ENCODE results near the gene ZNF625.

Gene ZNF625

GRCh38 chr19:12159773-12160414 lies 3.4 kb upstream of the ZNF625 start:
- H3K27me3 Mint-ChIP-seq = no peaks in the 10 kb centered on the region
- H3K9me3 Mint-ChIP-seq = no peaks in the 10 kb centered on the region
- no peak overlapping the region for H3K4me3 Mint-ChIP-seq
- no peak for DNase-seq
- H3K36me3 Mint-ChIP-seq = peaks cover 2 to 12% of the 10 kb centered on the region in 2 donors
- no peak overlapping the region for H3K27ac Mint-ChIP-seq
- no peak for ATAC-seq (replicated peaks)
- peaks cover 14 to 28% of the 10 kb centered on the region in 2 donors for H3K4me1 Mint-ChIP-seq

- H3K4me3 Mint-ChIP-seq = peak overlapping the region; percentile 94 to 98
- H3K9me3 Mint-ChIP-seq = no peaks in the 10 kb centered on the region
- DNase-seq (no peak), ATAC-seq (replicated peaks) (no peak)
- peaks cover 6 to 7% of the 10 kb centered on the region in 2 donors for H3K4me1 Mint-ChIP-seq
- no peaks in the 10 kb centered on the region for H3K27me3 Mint-ChIP-seq
- peaks cover 4 to 10% of the 10 kb centered on the region in 2 donors for H3K36me3 Mint-ChIP-seq
- no peak overlapping the region for H3K27ac Mint-ChIP-seq
Measured at GRCh38 chr19:12155324-12155860, 1.1 kb downstream of the ZNF625 start.

GRCh38 chr19:12145348-12145747 lies 11.2 kb downstream of the ZNF625 start:
- Mint-ChIP-seq H3K9me3 (peaks cover 8 to 9% of the 10 kb centered on the region in 2 donors), H3K36me3 (peaks cover 29 to 33% of the 10 kb centered on the region in 2 donors), H3K27me3 (no peaks in the 10 kb centered on the region), H3K27ac (no peak overlapping the region), H3K4me3 (no peak overlapping the region), H3K4me1 (peaks cover 10 to 11% of the 10 kb centered on the region in 2 donors)
- DNase-seq (no peak), ATAC-seq (replicated peaks) (no peak)

- Mint-ChIP-seq H3K36me3 (peaks cover 19 to 28% of the 10 kb centered on the region in 2 donors), H3K27me3 (no peaks in the 10 kb centered on the region), H3K9me3 (peaks cover 8 to 9% of the 10 kb centered on the region in 2 donors), H3K27ac (no peak overlapping the region), H3K4me1 (peaks cover 24 to 38% of the 10 kb centered on the region in 2 donors), H3K4me3 (peak overlapping the region in 1 of 2 donors; percentile 98)
- no peak for ATAC-seq (replicated peaks)
- no peak for DNase-seq
Measured at GRCh38 chr19:12141405-12141736, 15.2 kb downstream of the ZNF625 start.

GRCh38 chr19:12140545-12141404 lies 15.8 kb downstream of the ZNF625 start:
- ATAC-seq (replicated peaks) (peak; percentile 73 to 78), DNase-seq (peak; percentile 68)
- H3K36me3 Mint-ChIP-seq = peaks cover 16 to 23% of the 10 kb centered on the region in 2 donors
- H3K4me1 Mint-ChIP-seq = peaks cover 24 to 38% of the 10 kb centered on the region in 2 donors
- no peaks in the 10 kb centered on the region for H3K27me3 Mint-ChIP-seq
- no peak overlapping the region for H3K27ac Mint-ChIP-seq
- H3K4me3 Mint-ChIP-seq = peak overlapping the region; percentile 94 to 98
- peaks cover 7% of the 10 kb centered on the region in 2 donors for H3K9me3 Mint-ChIP-seq

- DNase-seq = peak; percentile 86
- Mint-ChIP-seq H3K27me3 (no peaks in the 10 kb centered on the region), H3K4me3 (peak within 1 kb of the TSS; percentile 94 to 98), H3K36me3 (peaks cover 10 to 21% of the 10 kb centered on the region in 2 donors), H3K27ac (peak within 1 kb of the TSS; percentile 93), H3K9me3 (no peaks in the 10 kb centered on the region), H3K4me1 (peaks cover 24 to 38% of the 10 kb centered on the region in 2 donors)
- ATAC-seq (replicated peaks) = peak; percentile 94 to 96
Measured at GRCh38 chr19:12139885-12140544, 16.5 kb downstream of the ZNF625 start, which contains the start of gene ZNF20. ZNF20 (minus strand) TSS chr19:12140350; CDS start chr19:12140182, 168 bp downstream.

- no peaks in the 10 kb centered on the region for H3K27me3 Mint-ChIP-seq
- ATAC-seq (replicated peaks) (no peak), DNase-seq (no peak)
- peaks cover 14 to 21% of the 10 kb centered on the region in 2 donors for H3K36me3 Mint-ChIP-seq
- H3K9me3 Mint-ChIP-seq = no peaks in the 10 kb centered on the region
- no peak overlapping the region for H3K27ac Mint-ChIP-seq
- peaks cover 24 to 38% of the 10 kb centered on the region in 2 donors for H3K4me1 Mint-ChIP-seq
- H3K4me3 Mint-ChIP-seq = peak overlapping the region; percentile 94 to 98
Measured at GRCh38 chr19:12139269-12139668, 17.3 kb downstream of the ZNF625 start.

- Mint-ChIP-seq H3K4me3 (peak overlapping the region in 1 of 2 donors; percentile 3), H3K4me1 (peaks cover 24 to 38% of the 10 kb centered on the region in 2 donors), H3K27me3 (no peaks in the 10 kb centered on the region), H3K9me3 (peaks cover 2 to 7% of the 10 kb centered on the region in 2 donors), H3K36me3 (peaks cover 32 to 37% of the 10 kb centered on the region in 2 donors), H3K27ac (no peak overlapping the region)
- peak in 1 of 2 donors; percentile 40 for ATAC-seq (replicated peaks)
- peak; percentile 20 for DNase-seq
Measured at GRCh38 chr19:12137221-12137940, 19.2 kb downstream of the ZNF625 start.

GRCh38 chr19:12133069-12133468 lies 23.5 kb downstream of the ZNF625 start:
- Mint-ChIP-seq H3K4me1 (peaks cover 9 to 12% of the 10 kb centered on the region in 2 donors), H3K4me3 (no peak overlapping the region), H3K27me3 (no peaks in the 10 kb centered on the region), H3K36me3 (peaks cover 41 to 54% of the 10 kb centered on the region in 2 donors), H3K27ac (no peak overlapping the region), H3K9me3 (peaks cover 10 to 15% of the 10 kb centered on the region in 2 donors)
- ATAC-seq (replicated peaks) (no peak), DNase-seq (no peak)

- H3K36me3 Mint-ChIP-seq = peaks cover 6 to 13% of the 10 kb centered on the region in 2 donors
- peak; percentile 27 to 34 for ATAC-seq (replicated peaks)
- no peak overlapping the region for H3K27ac Mint-ChIP-seq
- no peak for DNase-seq
- H3K4me1 Mint-ChIP-seq = no peaks in the 10 kb centered on the region
- peaks cover 3% of the 10 kb centered on the region in 2 donors for H3K9me3 Mint-ChIP-seq
- no peak overlapping the region for H3K4me3 Mint-ChIP-seq
- H3K27me3 Mint-ChIP-seq = no peaks in the 10 kb centered on the region
Measured at GRCh38 chr19:12126707-12127106, 29.8 kb downstream of the ZNF625 start.

- no peaks in the 10 kb centered on the region for H3K4me1 Mint-ChIP-seq
- no peaks in the 10 kb centered on the region for H3K27me3 Mint-ChIP-seq
- H3K4me3 Mint-ChIP-seq = no peak overlapping the region
- no peak for DNase-seq
- H3K9me3 Mint-ChIP-seq = peaks cover 0 to 2% of the 10 kb centered on the region in 2 donors
- no peak for ATAC-seq (replicated peaks)
- no peak overlapping the region for H3K27ac Mint-ChIP-seq
- peaks cover 5 to 14% of the 10 kb centered on the region in 2 donors for H3K36me3 Mint-ChIP-seq
Measured at GRCh38 chr19:12117201-12117970, 39.1 kb downstream of the ZNF625 start.

- Mint-ChIP-seq H3K9me3 (peaks cover 0 to 2% of the 10 kb centered on the region in 2 donors), H3K36me3 (peaks cover 12 to 42% of the 10 kb centered on the region in 2 donors), H3K27me3 (no peaks in the 10 kb centered on the region), H3K27ac (no peak overlapping the region), H3K4me1 (no peaks in the 10 kb centered on the region), H3K4me3 (no peak overlapping the region)
- ATAC-seq (replicated peaks) (no peak), DNase-seq (no peak)
Measured at GRCh38 chr19:12113121-12113520, 43.4 kb downstream of the ZNF625 start.

GRCh38 chr19:12112701-12113100 lies 43.8 kb downstream of the ZNF625 start:
- peak in 1 of 2 donors; percentile 64 for ATAC-seq (replicated peaks)
- peaks cover 12 to 42% of the 10 kb centered on the region in 2 donors for H3K36me3 Mint-ChIP-seq
- no peaks in the 10 kb centered on the region for H3K4me1 Mint-ChIP-seq
- H3K4me3 Mint-ChIP-seq = no peak overlapping the region
- peaks cover 0 to 2% of the 10 kb centered on the region in 2 donors for H3K9me3 Mint-ChIP-seq
- no peak overlapping the region for H3K27ac Mint-ChIP-seq
- H3K27me3 Mint-ChIP-seq = no peaks in the 10 kb centered on the region
- no peak for DNase-seq

Measured in stimulated activated naive B cell treated with anti-CD40 and anti-IgM and Interleukin-4, amounts not matched to agents 10 μg/mL and 1 μg/mL and 100 μg/mL, for 72 hours (primary cell).